ENCODE results near the gene FARSB.

GRCh38 chr2:222598611-222599010 lies 57.3 kb downstream of the FARSB start:
- TF ChIP-seq CTCF (IDR thresholded peaks at IDR 0.05; ENCODE audit: extremely low read depth in 1 of 2, insufficient read depth in 1 of 2, low read depth in 1 of 2, low read length in 2 of 2) (no peak), EZH2 (IDR thresholded peaks at IDR 0.05; ENCODE audit: borderline replicate concordance, low read depth, low read length, severe bottlenecking) (no peak), POLR2A (IDR thresholded peaks at IDR 0.05; ENCODE audit: low read depth, low read length) (no peak), POLR2AphosphoS5 (IDR thresholded peaks at IDR 0.05; ENCODE audit: insufficient read depth, low read depth, low read length) (no peak), MAX (IDR thresholded peaks at IDR 0.05; ENCODE audit: insufficient read depth, insufficient read length) (no peak), GATA2 (IDR thresholded peaks at IDR 0.05; ENCODE audit: insufficient read depth, insufficient read length, low read depth, low read length) (no peak), FOS (IDR thresholded peaks at IDR 0.05; ENCODE audit: borderline replicate concordance, insufficient read depth, low read length) (no peak)

Measured in endothelial cell of umbilical vein (primary cell).